ENCODE results near the gene CD207.

Gene CD207

GRCh38 chr2:70834106-70834505 is 1.5 kb downstream of the CD207 start:
- no CpG with 5 or more reads among the region's 2 CpGs for WGBS, 2 donors (ENCODE audit: extremely low coverage in 2 of 2, insufficient read length in 2 of 2, insufficient replicate concordance in 1 of 2)
- no peak for DNase-seq (ENCODE audit: low spot score)
- H4K8ac ChIP-seq (ENCODE audit: low read depth, low read length) = no peak overlapping the region
- H3K4me2 ChIP-seq (ENCODE audit: insufficient read depth, low read length, poor library complexity, severe bottlenecking) = no peak overlapping the region
- H3K27ac ChIP-seq (replicated peaks; ENCODE audit: low read length) = no peak overlapping the region
- no peak overlapping the region for H3K4me3 ChIP-seq (ENCODE audit: low read length in 2 of 2)
- no peak overlapping the region for H3K14ac ChIP-seq (ENCODE audit: low read length)
- no peak overlapping the region for H2BK12ac ChIP-seq (ENCODE audit: low read length)
- H2AFZ ChIP-seq (ENCODE audit: low read length) = no peak overlapping the region
- no peak overlapping the region for H3K4ac ChIP-seq (ENCODE audit: low read length)
- H2BK120ac ChIP-seq (ENCODE audit: low read depth, low read length) = no peak overlapping the region
- no peak overlapping the region for H2BK5ac ChIP-seq (ENCODE audit: low read length)
- H3K9ac ChIP-seq (ENCODE audit: low read depth, low read length, poor library complexity) = no peak overlapping the region
- H3K79me1 ChIP-seq (ENCODE audit: low read depth, low read length) = no peaks in the 10 kb centered on the region
- no peak overlapping the region for H4K91ac ChIP-seq (ENCODE audit: low read depth, low read length, poor library complexity)
- no peaks in the 10 kb centered on the region for H3K36me3 ChIP-seq (replicated peaks in 1 of 2; ENCODE audit: control insufficient read depth in 2 of 2, insufficient read depth in 2 of 2, low read length in 2 of 2)
- H2BK15ac ChIP-seq (ENCODE audit: low read length) = no peak overlapping the region
- H3K4me1 ChIP-seq (ENCODE audit: control insufficient read depth in 2 of 2, insufficient read depth in 1 of 2, low read depth in 1 of 2, low read length in 2 of 2) = peaks cover 0 to under 1% of the 10 kb centered on the region in 2 donors
- H3K18ac ChIP-seq (ENCODE audit: low read length) = no peak overlapping the region
- peaks cover 0 to 25% (median 0%) of the 10 kb centered on the region in 3 experiments for H3K27me3 ChIP-seq (ENCODE audit: control insufficient read depth in 3 of 3, insufficient read depth in 3 of 3, low read depth in 1 of 3, low read length in 3 of 3)
- H3K23ac ChIP-seq (ENCODE audit: low read depth, low read length, poor library complexity) = no peak overlapping the region
- H2AK5ac ChIP-seq (ENCODE audit: low read depth, low read length) = no peak overlapping the region
- no peaks in the 10 kb centered on the region for H3K9me3 ChIP-seq (replicated peaks in 1 of 2; ENCODE audit: control insufficient read depth in 2 of 2, insufficient read depth in 1 of 2, low read depth in 1 of 2, low read length in 2 of 2)

- H3K4me2 ChIP-seq (ENCODE audit: insufficient read depth, low read length, poor library complexity, severe bottlenecking) = no peak overlapping the region
- DNase-seq (ENCODE audit: low spot score) = no peak
- no peak overlapping the region for H3K9ac ChIP-seq (ENCODE audit: low read depth, low read length, poor library complexity)
- no peak overlapping the region for H4K8ac ChIP-seq (ENCODE audit: low read depth, low read length)
- no peak overlapping the region for H2BK120ac ChIP-seq (ENCODE audit: low read depth, low read length)
- no CpG with 5 or more reads among the region's 1 CpG for WGBS, 2 donors (ENCODE audit: extremely low coverage in 2 of 2, insufficient read length in 2 of 2, insufficient replicate concordance in 1 of 2)
- H3K27me3 ChIP-seq (ENCODE audit: control insufficient read depth in 3 of 3, insufficient read depth in 3 of 3, low read depth in 1 of 3, low read length in 3 of 3) = peaks cover 0 to 25% (median 0%) of the 10 kb centered on the region in 3 experiments
- no peaks in the 10 kb centered on the region for H3K79me1 ChIP-seq (ENCODE audit: low read depth, low read length)
- no peak overlapping the region for H4K91ac ChIP-seq (ENCODE audit: low read depth, low read length, poor library complexity)
- H2BK5ac ChIP-seq (ENCODE audit: low read length) = no peak overlapping the region
- no peak overlapping the region for H2AK5ac ChIP-seq (ENCODE audit: low read depth, low read length)
- no peak overlapping the region for H2BK12ac ChIP-seq (ENCODE audit: low read length)
- H3K36me3 ChIP-seq (replicated peaks in 1 of 2; ENCODE audit: control insufficient read depth in 2 of 2, insufficient read depth in 2 of 2, low read length in 2 of 2) = no peaks in the 10 kb centered on the region
- no peaks in the 10 kb centered on the region for H3K9me3 ChIP-seq (replicated peaks in 1 of 2; ENCODE audit: control insufficient read depth in 2 of 2, insufficient read depth in 1 of 2, low read depth in 1 of 2, low read length in 2 of 2)
- no peak overlapping the region for H3K23ac ChIP-seq (ENCODE audit: low read depth, low read length, poor library complexity)
- H2BK15ac ChIP-seq (ENCODE audit: low read length) = no peak overlapping the region
- H3K4me3 ChIP-seq (ENCODE audit: low read length in 2 of 2) = no peak overlapping the region
- no peak overlapping the region for H3K14ac ChIP-seq (ENCODE audit: low read length)
- no peak overlapping the region for H3K4ac ChIP-seq (ENCODE audit: low read length)
- H3K4me1 ChIP-seq (ENCODE audit: control insufficient read depth in 2 of 2, insufficient read depth in 1 of 2, low read depth in 1 of 2, low read length in 2 of 2) = peaks cover 0 to 3% of the 10 kb centered on the region in 2 donors
- no peak overlapping the region for H2AFZ ChIP-seq (ENCODE audit: low read length)
- no peak overlapping the region for H3K18ac ChIP-seq (ENCODE audit: low read length)
- no peak overlapping the region for H3K27ac ChIP-seq (replicated peaks; ENCODE audit: low read length)
These were observed 2.4 kb downstream of the CD207 start for GRCh38 chr2:70833246-70833645.

- no peak overlapping the region for H3K4ac ChIP-seq (ENCODE audit: low read length)
- no peak overlapping the region for H2BK120ac ChIP-seq (ENCODE audit: low read depth, low read length)
- no peak overlapping the region for H2AK5ac ChIP-seq (ENCODE audit: low read depth, low read length)
- DNase-seq (ENCODE audit: low spot score) = no peak
- no peaks in the 10 kb centered on the region for H3K79me1 ChIP-seq (ENCODE audit: low read depth, low read length)
- H3K14ac ChIP-seq (ENCODE audit: low read length) = no peak overlapping the region
- H2AFZ ChIP-seq (ENCODE audit: low read length) = no peak overlapping the region
- WGBS, 2 donors (ENCODE audit: extremely low coverage in 2 of 2, insufficient read length in 2 of 2, insufficient replicate concordance in 1 of 2) = no CpG with 5 or more reads among the region's 2 CpGs
- no peak overlapping the region for H4K8ac ChIP-seq (ENCODE audit: low read depth, low read length)
- no peak overlapping the region for H3K9ac ChIP-seq (ENCODE audit: low read depth, low read length, poor library complexity)
- H3K4me1 ChIP-seq (ENCODE audit: control insufficient read depth in 2 of 2, insufficient read depth in 1 of 2, low read depth in 1 of 2, low read length in 2 of 2) = peaks cover 0 to 6% of the 10 kb centered on the region in 2 donors
- no peaks in the 10 kb centered on the region for H3K36me3 ChIP-seq (replicated peaks in 1 of 2; ENCODE audit: control insufficient read depth in 2 of 2, insufficient read depth in 2 of 2, low read length in 2 of 2)
- no peak overlapping the region for H2BK15ac ChIP-seq (ENCODE audit: low read length)
- H3K9me3 ChIP-seq (replicated peaks in 1 of 2; ENCODE audit: control insufficient read depth in 2 of 2, insufficient read depth in 1 of 2, low read depth in 1 of 2, low read length in 2 of 2) = no peaks in the 10 kb centered on the region
- H3K27ac ChIP-seq (replicated peaks; ENCODE audit: low read length) = no peak overlapping the region
- H3K23ac ChIP-seq (ENCODE audit: low read depth, low read length, poor library complexity) = no peak overlapping the region
- no peak overlapping the region for H4K91ac ChIP-seq (ENCODE audit: low read depth, low read length, poor library complexity)
- no peak overlapping the region for H2BK5ac ChIP-seq (ENCODE audit: low read length)
- no peak overlapping the region for H3K18ac ChIP-seq (ENCODE audit: low read length)
- no peak overlapping the region for H2BK12ac ChIP-seq (ENCODE audit: low read length)
- H3K4me3 ChIP-seq (ENCODE audit: low read length in 2 of 2) = no peak overlapping the region
- peaks cover 0 to 27% (median 0%) of the 10 kb centered on the region in 3 experiments for H3K27me3 ChIP-seq (ENCODE audit: control insufficient read depth in 3 of 3, insufficient read depth in 3 of 3, low read depth in 1 of 3, low read length in 3 of 3)
- no peak overlapping the region for H3K4me2 ChIP-seq (ENCODE audit: insufficient read depth, low read length, poor library complexity, severe bottlenecking)
These were observed 3.2 kb downstream of the CD207 start for GRCh38 chr2:70832386-70832785.

GRCh38 chr2:70831861-70832260 is 3.8 kb downstream of the CD207 start:
- Histone ChIP-seq H3K14ac (ENCODE audit: low read length) (no peak overlapping the region), H2BK12ac (ENCODE audit: low read length) (no peak overlapping the region), H4K91ac (ENCODE audit: low read depth, low read length, poor library complexity) (no peak overlapping the region), H3K4me1 (ENCODE audit: control insufficient read depth in 2 of 2, insufficient read depth in 1 of 2, low read depth in 1 of 2, low read length in 2 of 2) (peaks cover 0 to 6% of the 10 kb centered on the region in 2 donors), H3K4me3 (ENCODE audit: low read length in 2 of 2) (no peak overlapping the region), H2BK15ac (ENCODE audit: low read length) (no peak overlapping the region), H3K9ac (ENCODE audit: low read depth, low read length, poor library complexity) (no peak overlapping the region), H3K27me3 (ENCODE audit: control insufficient read depth in 3 of 3, insufficient read depth in 3 of 3, low read depth in 1 of 3, low read length in 3 of 3) (peaks cover 0 to 27% (median 0%) of the 10 kb centered on the region in 3 experiments), H2AK5ac (ENCODE audit: low read depth, low read length) (no peak overlapping the region), H3K4ac (ENCODE audit: low read length) (no peak overlapping the region), H2BK120ac (ENCODE audit: low read depth, low read length) (no peak overlapping the region), H2BK5ac (ENCODE audit: low read length) (no peak overlapping the region), H2AFZ (ENCODE audit: low read length) (no peak overlapping the region), H3K23ac (ENCODE audit: low read depth, low read length, poor library complexity) (no peak overlapping the region), H3K79me1 (ENCODE audit: low read depth, low read length) (no peaks in the 10 kb centered on the region), H3K27ac (replicated peaks; ENCODE audit: low read length) (no peak overlapping the region), H3K9me3 (replicated peaks in 1 of 2; ENCODE audit: control insufficient read depth in 2 of 2, insufficient read depth in 1 of 2, low read depth in 1 of 2, low read length in 2 of 2) (no peaks in the 10 kb centered on the region), H3K18ac (ENCODE audit: low read length) (no peak overlapping the region), H3K4me2 (ENCODE audit: insufficient read depth, low read length, poor library complexity, severe bottlenecking) (no peak overlapping the region), H4K8ac (ENCODE audit: low read depth, low read length) (no peak overlapping the region), H3K36me3 (replicated peaks in 1 of 2; ENCODE audit: control insufficient read depth in 2 of 2, insufficient read depth in 2 of 2, low read length in 2 of 2) (no peaks in the 10 kb centered on the region)
- WGBS, 2 donors (ENCODE audit: extremely low coverage in 2 of 2, insufficient read length in 2 of 2, insufficient replicate concordance in 1 of 2) = no CpG with 5 or more reads among the region's 6 CpGs
- no peak for DNase-seq (ENCODE audit: low spot score)
